ENCODE measurements around the gene WWOX.

The WWOX gene

DNA sequence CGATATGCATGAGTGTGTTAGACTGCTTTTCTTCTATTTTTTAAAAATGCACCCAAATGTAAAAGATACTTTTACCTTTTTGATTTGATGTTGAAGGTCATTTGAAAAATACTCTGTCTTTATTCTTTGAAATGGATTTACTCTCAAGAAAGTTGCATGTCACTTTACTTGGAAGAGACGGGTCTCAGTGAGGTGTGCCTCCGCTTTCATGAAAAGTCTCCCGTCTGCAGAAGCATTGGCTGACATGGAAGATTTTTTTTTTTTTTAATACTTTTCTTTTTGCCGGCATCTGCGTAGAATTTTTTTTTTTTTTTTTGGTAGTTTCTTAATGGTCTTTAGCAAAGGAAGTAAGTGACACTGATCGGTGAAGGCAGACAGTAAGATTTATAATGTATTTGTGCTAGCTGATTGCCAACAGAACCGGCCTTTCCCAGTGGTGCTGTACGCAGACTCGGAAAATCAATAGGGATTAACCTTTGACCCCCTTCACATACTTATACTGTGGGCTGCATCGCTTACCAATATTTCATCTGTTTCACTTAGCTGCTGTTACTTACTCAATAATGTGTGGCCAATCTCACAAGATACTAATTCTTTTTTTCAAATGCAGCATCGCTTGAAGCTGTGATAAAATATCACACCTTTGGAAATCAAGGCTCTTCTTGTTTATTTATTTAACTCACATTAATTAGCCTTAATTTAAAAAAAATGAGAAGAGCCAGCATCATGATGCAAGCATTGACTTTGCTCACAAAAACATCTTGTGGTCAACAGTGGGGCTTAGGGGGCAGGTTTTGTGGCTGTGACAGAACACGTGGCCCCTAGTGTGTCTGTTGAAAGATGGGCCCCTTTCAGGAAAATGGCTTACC, 383.9 kb downstream of the WWOX start:
- DNase-seq = no peak

DNA sequence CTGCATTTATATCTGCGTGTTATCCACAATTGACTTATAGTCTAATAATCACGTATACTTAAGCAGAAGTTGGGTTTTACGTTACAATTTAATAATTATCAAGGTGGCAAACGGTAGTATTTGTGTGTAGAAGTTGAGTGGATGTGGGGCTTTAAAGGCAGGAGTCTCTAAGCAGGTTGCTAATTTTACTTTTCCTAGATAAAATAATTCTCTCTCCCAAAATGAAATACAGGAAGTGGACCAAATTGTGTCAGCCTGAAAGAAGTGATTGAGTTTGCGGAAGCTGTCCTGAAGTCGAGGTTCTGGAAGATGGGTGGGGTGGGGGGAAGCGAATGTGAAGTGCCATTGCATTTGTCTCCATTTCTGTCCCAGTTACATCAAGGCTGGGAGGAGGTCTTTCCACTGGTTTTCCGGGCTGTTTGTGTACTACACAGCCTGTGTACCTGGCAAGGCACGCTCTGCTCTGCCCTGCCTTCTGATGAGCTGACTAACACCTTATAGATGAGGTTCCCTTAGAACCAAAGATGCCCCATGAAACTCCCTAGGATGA, 385.1 kb downstream of the WWOX start:
- no peak for DNase-seq

DNA sequence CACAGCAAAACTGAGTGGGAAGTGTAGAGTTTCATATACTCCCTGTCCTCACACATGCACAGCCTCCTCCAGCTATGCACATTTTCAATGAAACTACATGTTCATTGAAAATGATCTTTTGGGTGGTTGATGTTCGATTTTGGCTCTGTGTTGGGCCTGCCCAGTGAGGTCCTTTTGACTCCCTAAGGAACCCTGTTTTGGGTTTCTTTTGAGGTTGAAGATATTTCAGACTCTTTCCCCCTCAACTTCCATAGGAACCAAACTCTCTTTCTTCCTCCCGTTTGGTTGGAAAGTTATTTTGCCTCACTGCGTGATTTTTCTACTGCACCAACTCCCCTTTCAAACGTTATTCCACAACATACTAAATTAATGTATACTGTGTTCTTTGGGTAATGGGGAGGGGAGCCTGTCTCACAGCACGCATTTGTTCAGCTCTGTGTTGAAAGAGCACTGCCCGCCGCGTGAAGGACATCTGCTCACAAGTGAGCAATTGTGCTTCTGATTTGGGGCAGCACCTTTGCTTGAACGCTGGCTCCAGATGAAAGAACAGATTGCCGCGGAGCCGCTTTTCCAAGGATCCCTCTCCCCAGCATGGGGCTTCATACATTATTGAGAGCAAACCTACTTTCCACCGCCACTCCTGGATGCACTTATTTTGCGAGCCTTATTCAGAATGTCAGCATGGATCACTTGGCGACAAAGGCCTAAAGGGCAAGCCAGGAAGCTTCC, 385.9 kb downstream of the WWOX start:
- DNase-seq = no peak

DNA sequence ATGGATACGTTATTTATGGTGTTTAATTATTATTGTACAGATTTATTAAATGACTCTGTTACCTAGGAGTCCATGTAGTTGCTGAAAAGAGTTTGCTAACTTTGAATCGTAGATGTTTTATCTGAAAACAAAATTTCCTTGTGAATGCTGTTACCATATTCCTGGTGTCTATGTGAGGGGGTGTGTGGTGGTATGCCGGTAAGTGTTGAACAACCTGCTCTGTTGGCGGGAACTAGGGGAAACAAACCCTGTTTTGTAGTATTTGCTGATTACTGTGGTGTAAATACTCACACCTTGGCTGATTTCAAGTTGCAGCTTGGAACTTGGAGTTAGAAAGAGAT, 386.4 kb downstream of the WWOX start:
- no peak for DNase-seq

DNA sequence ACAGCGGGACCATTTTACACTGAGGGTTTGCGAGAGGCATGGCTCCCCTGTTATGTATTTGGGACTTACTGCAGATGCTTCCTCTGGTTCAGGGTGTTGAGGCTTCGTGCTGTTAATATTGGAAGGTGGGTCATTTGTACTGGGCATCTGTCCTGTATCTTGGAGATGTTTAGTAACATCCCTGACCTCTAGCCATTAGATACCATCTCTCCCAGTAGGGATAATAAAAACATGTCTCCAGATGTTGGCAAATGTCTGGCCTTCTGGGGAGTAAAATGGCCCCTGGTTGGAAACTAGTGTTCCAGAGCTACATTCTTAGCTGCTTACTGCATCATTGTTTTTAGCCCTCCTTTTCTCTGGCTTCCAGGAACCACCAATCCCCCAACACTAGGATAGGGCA, 388.0 kb downstream of the WWOX start:
- DNase-seq = no peak

DNA sequence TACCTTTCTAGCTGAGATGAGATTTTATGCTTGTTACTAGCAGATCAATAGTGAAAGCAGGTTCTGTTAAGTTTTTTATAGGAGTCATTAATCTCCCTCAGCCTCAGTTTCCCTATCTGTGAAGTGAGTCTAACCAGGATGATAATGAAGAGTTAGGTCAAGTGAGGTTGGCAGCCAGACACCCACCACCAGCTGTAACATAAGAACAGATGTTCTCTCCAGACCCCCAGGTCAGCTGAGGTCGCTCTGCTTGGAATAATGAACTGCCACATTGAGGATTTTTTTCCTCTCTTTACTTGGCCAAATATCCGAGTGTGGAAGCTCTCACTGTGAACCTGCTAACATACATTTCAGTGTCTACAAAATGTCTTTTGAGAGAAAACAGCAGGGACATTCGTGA, 389.6 kb downstream of the WWOX start:
- no peak for DNase-seq

DNA sequence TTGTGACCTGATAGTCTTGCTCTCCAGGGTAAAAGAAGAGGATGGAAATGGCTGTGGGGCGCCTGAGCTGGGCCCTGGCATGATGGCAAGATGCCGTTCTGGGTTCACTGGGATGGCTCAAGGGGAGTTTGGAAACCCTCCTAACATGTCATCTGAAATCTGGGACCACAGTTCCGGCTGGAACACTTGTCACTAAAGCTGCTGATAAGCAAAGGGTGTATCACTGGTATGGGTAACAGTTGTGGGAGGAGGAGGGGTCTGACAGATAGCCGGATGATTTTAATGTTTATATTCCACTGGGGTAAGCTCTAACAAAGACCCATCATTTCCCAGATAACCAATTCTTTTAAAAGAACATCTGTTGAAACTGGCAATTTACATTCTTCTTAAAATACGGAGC, 390.2 kb downstream of the WWOX start:
- no peak for DNase-seq

DNA sequence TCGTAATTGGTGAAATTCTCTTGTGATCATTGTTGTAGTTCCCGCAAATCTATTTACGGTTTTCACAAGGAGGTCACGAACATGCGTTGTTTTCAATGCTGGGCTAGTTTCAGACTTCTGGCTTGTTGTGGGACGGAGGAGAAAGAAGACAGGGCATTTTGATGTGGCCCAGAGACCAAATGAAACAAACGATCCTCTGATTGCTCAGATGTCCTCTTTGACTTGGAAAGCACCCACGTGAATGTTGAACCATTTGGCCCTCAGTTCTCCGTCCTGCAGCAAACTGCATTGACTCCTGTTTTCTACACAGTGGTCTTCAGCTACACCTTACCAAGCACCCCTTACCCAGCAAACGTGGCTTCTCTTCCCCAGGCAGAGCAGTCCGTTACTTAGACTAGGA, 391.0 kb downstream of the WWOX start:
- DNase-seq = no peak

DNA sequence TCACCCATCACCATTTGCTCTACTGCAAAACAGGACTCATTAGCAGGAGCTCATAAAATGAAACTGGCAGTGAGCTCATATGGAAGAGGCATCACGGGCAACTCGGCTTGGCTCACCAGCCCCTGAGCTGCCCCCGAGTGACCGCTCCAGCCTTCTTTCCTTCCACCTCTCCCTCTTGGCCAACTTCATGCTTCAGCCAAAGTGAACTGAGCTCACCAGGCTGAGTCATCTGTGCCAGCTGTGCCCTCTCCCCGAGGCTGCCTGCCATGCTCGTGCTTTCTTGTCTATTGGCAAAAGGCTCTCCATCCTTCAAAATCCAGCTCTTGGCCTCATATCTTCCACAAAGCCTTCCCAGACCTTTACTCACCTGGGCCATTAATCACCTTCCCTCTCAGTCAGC, 391.4 kb downstream of the WWOX start:
- DNase-seq = no peak

DNA sequence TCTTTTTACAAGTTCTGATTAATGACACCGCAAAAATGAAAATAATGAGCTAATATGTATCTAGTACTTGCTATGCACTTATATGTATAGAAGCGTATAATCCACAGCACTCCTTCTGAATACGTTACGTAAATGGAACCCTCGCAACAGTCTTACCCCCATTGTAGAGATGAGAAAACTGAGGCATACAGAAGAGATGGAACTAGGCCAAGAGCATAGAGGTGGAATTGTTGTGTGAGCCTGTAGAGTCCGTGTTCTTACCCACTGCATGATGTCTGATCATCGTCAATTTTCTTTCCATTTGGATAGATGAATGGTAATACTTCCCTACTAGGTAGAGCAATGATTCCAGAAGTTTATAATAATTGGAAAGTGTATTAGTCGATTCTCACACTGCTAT, 394.1 kb downstream of the WWOX start:
- no peak for DNase-seq

DNA sequence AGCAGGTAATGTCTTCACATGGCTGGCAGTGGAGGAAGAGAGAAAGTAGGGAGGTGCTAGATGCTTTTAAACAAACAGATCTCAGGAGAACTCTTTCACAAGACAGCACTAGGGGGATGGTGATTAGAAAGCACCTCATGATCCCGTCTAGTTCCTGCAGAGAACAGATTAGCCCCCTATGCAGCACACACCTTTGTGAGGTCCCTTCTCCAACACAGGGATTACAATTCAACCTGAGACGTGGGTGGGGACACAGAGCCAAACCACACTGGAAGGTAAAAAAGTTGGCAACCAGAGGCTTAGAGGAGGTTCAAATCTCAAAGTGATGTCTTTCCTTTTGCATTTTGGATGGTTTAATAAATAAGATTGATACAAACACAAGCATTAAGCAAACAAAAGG, 394.7 kb downstream of the WWOX start:
- no peak for DNase-seq

DNA sequence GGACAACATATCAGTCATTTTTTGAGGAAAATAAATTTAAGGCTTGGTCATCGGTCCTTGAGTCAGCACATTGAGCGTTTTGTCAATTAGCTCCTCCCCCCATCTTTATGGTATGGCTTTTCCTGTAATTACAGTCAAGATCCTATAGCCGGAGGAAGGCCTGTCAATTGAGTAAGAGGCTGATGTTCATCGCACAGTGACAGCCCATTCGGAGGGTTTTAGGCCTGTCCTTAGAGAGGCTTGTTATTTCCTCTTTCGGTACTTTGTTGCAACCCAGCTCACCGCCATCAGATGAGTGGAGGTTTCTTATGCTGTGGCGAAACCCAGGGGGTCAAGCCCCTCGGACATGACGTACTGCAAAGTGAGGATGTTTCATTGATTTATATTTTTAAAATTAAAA, 395.2 kb downstream of the WWOX start:
- no peak for DNase-seq

DNA sequence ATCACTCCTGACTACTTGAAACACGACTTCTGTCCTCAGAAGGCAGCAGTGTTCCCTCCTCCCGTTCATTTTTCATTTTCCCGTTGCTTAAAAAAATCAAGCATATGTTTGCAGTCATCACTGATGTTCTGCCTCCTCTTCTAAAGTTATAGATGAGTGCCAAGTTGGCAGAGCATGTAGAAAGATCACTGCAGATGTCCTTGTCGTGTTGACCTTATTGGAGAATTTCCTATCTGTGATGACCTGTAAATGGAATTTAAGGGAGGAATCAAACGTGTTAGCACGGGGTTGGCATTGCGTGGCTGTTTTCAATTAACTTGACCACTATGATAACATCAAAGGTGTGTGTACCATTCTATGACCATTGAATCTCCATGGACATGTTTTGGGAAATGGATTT, 396.7 kb downstream of the WWOX start:
- no peak for DNase-seq

DNA sequence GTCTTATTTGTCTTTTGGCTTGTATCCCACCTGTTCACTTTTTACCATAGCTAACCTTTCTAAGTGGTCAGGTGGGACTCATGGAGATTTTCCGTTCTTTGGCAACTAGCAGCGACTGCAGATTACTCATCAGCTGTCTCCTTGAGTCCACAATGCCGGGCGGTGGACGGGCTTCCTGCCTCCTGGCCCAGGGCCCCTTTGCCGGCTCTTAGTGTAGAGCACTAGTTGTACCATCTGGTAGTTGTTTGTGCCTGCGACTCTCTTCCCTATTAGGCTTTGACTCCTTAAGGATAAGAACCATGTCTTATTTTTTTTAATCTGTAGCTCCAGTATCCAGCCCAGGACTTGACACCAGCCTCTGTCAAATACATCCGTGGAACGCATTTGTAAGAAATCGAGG, 399.9 kb downstream of the WWOX start:
- DNase-seq = no peak

DNA sequence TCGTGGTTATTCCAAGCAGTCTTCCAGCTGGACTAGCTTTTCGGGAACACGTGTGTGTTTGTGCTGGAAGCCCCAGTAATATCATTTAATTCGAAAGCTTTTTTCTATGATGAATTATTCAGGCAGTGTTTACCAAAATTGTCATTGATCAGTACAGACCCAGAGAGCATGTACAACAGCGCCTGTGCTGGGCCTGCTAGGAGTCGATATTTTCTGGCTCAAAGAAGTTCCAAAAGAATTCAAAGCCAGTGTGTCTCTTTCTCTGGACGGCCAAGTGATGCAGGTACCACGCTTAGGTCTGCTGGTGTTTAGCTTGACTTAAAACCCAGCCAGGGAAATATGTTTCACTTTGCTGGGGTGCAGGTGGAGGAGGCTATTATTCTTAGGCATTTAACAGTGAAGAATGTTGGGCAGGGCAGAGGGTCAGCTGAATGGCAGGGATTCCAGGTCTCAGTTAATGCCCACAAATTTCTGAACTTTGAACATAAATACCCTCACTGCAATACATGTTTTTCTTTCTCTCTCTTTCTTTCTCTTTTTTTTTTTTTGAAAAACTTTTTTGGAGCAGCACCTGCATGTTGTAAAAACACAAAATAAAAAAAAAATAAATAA, 401.3 kb downstream of the WWOX start:
- DNase-seq = no peak

DNA sequence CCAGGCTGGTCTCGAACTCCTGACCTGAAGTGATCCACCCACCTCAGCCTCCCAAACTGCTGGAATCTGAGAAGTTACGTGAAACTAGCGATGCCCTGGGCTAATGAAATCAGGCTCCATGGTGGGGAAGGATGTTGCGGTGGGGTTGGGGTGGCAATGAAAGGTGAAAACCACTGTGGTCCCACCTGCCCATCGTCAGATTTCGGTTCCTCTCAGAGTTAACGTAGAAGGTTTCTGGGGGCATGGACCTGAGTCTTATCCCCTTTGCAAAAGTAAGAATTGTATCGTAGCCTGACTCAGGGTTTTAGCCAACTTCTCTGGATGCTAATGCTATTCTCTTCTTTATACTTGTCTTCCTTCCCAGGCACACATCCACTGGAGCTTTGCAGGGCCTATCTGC, 402.3 kb downstream of the WWOX start:
- no peak for DNase-seq

DNA sequence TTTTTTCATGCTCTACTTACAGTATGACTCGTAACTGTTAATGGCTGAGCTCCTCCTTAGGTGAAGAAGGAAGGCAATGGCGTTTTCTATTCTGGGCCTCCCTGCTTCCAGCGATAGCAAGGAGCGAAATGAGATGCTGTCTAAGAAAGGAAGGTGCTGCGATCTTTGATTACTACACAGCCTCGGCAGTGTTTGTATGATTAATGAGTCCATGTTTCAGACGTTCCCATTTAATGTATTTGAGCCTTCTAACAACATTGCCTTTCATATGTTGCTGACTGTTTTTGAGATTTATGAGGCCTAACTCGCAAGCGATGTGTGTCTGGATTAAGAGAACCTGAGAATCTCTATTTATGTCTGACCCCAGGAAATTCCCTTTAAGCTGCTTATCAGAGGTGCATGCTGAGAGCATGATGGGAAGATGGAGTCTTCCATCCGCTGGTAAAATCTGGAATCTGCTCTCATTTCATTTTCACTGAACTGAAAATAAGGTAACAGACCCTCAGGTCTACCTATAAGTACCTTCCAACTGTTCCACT, 403.4 kb downstream of the WWOX start:
- DNase-seq = no peak

DNA sequence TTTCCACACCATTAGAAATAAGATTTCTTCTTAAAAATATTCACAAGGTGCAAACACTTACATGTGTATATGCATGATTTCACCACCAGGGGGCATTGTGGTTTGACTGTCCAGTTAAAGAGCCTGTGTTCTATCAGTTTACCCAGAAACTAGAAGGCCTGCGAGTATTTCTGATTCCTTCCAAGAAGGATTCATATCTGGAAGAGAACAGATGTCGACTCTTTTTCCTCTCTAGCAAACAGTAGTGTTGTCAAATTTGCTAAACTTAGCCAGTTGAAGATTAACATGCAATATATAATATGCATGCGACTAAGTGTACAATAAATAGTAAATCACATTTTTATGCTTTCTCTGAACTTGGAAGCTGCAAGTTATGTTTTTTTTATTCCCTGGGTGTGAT, 404.1 kb downstream of the WWOX start:
- peak; percentile 33 to 69 for DNase-seq

DNA sequence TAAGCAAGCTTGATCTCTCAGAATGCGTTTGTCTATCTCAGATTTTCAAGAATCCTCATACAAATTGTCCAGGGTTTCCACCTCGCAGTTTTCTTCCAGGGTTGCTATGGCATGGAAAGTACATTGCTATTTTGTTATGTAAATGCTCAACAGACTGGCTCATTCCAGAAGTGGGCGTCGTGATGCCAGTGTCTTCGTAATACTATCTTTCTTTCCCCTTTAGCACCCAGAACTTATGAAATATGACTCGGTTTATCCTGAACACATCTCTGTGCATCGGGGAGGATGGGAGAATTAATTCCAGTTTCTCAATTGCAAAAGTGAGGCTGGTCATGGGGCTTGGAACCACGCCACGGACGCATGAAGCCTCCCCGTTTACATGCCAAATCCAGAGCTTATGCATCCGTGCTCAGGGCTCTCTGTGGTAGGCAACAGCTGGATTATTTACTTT, 405.0 kb downstream of the WWOX start:
- DNase-seq = no peak

DNA sequence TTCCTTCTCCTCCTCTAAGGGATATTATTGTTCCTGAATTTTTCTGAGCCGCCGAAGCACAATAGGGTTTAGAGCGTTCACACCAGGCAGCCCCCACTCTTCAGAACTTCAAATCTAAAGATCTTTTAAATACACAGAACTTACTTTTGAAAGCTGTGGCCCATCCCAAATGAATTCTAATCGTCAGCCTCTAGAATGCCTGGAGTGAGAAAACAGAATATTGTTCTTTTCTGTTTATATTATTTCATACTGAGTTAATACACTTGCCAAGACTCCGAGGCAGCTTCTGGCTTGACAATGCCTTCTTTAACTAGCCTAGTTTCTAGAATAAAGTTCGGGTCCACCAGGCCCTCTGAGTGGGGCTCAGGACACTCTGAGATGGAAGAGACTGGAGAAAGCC, 405.6 kb downstream of the WWOX start:
- no peak for DNase-seq

DNA sequence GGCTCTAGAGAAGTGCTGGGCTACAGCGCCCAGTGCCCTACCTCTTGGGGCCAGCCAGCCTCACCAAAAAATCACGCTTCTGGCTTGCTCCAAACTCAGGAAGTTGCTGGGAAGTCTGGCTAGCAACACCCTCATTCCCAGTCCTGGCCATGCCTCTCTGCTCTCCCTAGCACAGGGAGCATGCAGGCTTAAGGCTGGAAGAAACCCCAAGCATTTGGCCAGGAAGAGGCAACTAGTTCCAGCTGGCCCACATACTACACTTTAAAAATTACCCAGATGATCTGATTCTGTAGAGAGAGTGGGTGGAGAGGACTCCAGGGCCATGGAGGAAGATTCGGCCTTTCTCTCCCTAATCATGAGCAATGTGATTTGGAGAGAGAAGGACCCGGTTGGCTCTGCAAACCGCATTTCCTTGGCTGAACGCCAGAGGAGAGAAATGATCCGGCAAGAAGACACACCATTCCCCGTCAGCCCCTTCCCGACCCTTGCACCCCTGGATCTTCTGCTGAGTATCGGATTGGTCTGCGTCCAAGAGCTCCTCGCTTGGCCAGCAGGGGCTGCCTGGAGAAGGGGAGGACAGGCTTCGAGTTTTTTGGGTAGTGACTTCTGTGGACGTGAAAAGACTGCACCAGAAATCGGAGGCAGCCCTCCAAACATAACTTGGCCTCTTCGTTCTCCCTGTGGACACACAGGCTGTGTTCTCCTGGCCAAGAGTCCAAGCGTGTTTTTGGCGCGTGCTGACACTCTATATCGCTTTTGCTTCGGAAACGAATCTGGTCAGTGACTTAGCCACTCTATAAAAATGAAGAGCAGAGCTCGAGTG, 406.3 kb downstream of the WWOX start:
- DNase-seq = no peak

DNA sequence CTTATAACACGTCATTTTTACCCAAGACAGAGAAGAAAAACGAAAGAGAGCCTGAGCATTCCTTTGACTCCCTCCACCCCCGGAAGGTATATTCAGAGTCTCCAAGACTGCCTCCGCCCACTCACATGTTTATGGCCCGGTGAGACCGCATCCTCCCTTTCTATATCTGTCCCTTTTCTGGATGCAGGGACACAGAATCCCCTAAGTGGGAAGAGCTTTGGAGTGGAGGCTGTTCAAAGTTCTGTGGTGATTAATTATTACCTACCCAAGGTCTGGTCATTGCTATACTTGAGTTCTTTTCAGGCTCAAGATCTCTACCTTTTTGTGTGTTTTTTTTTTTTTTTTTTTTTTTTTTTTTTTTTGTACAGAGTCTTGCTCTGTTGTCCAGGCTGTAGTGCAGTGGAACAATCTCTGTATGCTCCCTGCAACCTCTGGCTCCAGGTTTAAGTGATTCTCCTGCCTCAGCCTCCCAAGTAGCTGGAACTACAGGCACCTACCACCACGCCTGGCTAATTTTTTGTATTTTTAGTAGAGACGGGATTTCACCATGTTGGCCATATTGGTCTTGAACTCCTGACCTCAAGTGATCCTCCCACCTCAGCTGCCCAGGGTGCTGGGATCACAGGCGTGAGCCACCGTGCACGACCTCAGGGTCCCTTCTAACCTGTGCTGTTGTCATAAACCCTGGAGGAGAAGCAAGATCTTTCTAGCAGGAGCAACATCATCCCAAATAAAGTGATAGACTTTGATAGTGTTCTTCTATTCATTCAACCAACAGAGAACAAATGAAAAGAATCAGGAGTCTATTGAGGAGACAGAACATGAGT, 407.1 kb downstream of the WWOX start:
- DNase-seq = no peak
